NCI-H128 (cell line): ENCODE measurements around the gene HOXA9.
A peak's percentile ranks its signal among the peaks of the same experiment; 100 is the strongest.

Experiments used
- DNase-seq: peaks from one replicate; lab custom pipeline; 2025; ENCODE audit not compliant: unreplicated experiment; lab: John Stamatoyannopoulos, UW

Gene HOXA9

GRCh38 chr7:27166531-27167505, 1.5 kb upstream of the HOXA9 start:
- no peak for DNase-seq

DNA sequence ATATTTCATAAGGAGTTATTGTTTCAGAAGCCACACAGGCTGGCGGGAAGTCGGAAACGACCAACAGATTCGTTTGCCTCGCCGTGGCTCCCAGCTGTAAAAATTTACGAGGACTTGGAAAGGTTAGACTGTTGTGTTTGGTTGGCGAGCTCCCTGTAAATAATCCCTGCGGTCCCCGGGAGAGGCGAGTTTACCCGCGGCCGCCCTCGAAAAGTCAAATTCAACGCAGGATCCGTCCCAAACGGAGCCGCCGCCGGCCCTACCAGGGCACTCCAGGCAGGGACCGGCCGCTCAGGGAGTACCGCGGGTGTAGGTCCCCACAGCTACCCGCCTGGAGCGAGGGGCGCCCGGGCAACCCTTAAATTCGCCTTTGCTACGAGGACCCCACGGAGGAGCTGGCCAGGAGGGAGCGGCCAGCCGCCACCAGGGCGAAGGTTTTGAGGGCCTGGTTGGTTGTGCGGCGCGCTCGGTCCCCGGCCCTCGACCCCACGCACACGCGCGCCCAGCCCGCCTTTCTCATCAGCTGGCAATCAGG, 726 bp upstream of the HOXA9 start:
- DNase-seq: no peak

GRCh38 chr7:27164367-27165088, 809 bp downstream of the HOXA9 start:
- no peak for DNase-seq

GRCh38 chr7:27164045-27164366, 1.3 kb downstream of the HOXA9 start:
- DNase-seq: no peak

GRCh38 chr7:27163288-27164044, 1.9 kb downstream of the HOXA9 start:
- DNase-seq: no peak

DNA sequence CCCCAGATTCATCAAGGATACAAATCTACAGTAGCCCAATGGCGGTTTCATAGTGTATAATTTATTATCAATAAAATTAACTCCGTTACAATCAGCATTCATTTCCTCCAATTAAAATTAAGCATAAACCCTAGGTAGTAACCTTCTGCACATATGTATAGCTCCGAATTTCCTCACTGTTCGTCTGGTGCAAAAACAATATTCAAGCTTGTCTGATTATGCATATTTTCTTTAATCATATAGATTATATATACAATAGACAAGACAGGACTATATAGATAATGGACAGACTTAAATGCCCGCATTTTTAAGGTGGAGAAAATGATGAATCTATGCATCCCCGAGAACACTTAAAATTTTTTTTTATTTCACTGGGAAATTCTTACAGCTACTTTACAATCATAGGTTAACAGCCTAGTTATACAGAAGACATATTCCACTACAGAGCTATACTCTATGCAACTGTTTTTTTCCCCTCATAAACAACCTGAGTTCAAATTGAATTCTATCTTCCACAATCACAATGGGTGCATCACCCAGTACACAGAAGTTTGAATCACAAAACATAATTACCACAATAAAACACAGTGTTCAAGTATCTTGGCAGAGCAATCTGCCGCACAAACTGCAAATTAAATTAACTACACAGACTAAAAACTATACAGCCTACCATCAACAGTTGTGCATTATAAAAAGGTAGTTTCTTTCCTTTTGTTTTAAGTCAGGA, 2.6 kb downstream of the HOXA9 start:
- DNase-seq: no peak

DNA sequence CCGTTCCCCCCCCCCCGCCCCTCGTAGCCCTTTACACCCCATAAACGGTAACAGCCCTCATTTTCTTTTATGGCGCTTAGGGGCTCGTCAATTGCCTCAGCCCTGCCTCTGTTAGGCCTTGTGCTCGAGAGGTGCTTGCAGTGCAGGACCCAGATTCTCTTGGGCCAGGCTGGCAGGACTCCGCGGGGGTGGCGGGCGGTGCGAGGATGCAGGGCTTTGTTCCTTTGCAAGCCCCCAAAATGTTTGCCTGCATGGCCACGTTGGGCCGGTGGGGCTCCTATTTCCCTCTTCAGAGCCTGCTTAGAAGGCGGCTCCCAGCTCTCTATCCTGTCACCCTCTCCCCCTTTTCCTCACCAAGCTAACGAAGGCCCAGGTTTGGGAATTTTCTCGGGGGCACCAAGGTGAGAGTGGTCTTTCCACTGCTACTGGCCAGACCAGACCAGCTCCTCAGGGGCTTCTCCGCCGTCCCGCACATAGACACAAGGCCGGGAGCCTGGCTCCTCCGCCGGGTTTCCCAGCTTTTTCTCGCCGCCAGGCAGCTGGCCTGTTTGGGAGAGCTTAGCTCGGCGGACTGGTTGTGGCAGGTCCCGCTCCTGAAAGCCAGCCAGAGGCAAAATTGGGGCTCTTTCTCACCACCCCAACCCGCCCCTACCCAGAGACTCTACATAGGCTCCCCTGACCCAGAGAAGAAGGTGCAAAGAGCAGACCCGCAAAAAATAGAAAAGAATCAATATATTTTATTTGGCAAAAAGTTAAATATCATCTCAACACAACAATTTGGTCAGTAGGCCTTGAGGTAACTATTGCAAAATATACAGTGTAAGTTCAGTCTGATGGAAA, 3.4 kb downstream of the HOXA9 start:
- no peak for DNase-seq

DNA sequence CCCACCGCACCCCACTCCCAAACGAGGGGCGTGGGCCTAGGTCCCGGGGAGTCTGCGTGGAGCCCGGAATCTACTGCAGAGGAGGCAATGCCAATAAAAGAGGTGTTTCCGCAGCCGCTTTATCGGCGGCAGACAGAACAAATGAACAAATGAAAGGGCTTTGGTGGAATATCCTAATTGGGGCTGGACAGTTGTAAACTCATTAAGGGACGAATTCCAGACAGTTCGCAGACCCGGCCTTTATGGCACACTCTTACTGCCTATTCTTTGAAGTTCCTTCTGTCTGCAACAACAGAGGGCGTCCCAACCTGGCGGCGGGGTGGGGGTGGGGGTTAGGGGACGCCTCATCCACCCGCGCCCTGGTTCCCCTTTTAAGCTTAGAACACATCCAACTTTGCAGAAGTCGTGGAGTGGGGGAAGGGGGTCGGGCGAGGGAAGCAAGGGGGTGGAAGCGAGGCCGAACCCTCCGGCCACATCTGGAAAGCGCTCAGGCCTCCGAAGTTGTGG, 4.1 kb downstream of the HOXA9 start:
- no peak for DNase-seq

DNA sequence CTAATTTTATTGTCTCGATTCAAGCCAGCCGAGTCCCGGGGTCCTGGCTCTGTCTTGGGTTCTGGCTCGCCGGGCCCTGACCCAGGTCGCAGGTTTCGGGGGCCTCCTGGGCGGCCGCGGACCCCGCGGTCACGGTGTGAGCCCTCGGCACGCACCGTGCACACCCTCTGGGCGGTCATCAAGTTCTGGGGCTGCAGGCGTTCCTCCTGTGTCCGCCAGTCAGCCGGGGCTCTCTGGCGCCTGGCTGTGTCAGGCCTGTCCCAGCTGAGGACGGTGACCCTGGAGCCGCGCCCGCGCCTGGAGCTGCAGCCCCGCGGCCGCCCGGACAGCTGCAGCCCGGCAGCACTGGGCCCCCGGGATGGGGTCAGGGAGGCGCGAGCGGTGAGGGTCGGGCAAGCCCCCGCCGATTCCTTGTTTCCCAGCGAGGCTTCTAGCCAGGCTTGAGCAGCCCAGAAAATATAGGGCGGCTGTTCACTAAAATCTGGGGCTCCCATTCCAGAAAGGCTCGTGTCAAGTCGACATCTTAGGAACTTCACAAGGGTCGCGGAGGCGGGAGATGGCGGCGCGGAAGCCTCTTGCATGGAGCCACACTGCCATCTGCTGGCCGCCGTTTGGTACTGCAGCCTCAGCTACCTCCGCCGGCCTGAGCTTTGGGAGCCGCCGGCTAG, 4.7 kb downstream of the HOXA9 start:
- peak; percentile 83 for DNase-seq

DNA sequence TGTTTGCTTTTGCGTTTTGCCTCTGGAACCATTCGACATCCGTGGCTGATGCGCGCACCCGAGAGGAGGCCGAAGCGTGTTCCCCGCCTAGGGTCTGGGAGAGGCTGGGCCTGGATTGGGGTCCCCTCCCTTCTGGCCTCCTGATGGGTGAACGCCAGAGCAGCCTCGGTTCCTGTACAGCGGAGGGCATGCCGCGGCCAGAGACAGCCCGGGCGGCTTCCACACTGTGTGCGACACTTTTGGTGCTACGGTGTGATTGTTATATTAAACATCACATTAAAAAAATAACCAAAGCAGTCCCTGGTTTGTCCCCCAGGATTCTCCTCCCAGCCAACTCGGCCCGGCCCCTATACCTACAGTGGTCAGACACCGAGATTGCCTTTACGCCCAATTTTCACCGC, 5.2 kb downstream of the HOXA9 start:
- DNase-seq: no peak

DNA sequence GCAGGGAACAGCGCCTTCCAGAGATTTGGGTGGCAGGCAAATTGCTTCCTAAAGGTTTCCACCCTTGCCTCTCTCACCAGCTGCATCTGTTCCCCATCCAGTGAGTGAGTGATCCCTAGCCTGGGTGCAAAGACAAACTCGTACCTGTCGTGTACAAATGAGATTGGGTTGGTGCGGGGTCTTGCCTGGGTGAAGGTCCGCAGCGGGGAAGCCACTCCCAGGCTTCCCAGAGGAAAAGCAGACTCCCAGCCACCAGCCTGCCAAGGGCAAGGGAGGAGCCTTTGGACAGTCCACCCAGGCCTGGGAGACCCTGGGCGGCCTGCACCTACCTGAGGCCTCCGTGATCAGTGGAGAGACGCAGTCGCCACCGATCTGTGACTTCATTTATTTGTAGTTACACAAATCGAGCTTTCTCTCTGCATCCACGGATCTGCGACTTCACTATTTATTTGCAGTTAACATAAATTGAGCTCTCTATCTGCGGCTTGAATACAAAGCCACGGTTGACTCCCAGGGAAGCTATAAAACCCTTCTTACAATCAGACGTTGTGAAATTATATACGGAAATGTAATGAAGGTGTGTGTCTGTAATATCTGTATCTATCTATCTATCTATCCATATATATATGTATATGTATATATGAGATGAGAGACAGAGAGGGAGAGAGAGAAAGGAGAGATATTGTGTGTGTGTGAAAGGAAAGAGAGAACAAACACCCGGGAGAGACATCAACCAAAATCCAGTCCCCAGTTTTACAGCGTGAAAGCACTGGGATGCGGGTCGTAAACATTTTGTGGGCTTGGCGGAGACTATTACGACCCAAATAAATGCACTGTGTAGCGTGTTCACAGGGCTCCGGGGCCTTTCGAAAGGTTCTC, 5.8 kb downstream of the HOXA9 start:
- no peak for DNase-seq

- DNase-seq: no peak
Observed at GRCh38 chr7:27158436-27159265, 6.7 kb downstream of the HOXA9 start.

DNA sequence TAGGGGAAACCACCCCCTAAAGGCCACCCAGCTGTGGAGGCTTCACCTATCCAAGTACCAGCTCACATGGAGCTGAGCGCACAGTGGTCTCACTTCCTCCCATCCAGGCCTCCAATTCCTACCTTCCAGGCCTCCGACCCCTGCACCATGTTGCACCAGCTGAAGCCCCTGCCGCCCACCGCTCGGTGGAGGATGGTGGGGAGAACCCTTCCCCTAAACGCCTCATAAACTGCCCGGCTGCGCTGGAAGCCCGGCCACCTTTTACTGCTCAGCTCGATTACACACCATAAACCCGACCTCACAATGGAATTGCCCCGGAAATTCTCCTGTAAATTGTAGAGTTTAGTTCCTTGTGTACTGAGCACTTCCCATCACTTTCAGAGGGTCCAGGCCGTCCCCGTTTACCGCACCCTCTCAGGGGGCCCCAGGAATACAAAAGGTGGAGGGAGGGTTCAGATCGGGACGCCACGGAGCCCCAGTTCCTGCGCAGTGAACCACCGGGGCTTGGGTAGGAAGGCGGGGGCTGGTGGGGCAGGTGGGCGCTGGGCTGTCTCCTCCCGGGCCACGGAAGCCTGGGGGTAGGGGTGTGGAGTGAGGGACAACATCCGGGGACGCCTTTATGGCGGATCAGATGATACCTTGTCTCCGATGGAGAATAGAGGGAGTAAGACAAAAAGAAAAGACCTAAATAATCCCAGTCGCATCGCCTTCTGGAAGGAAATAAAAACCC, 7.5 kb downstream of the HOXA9 start:
- DNase-seq: no peak

DNA sequence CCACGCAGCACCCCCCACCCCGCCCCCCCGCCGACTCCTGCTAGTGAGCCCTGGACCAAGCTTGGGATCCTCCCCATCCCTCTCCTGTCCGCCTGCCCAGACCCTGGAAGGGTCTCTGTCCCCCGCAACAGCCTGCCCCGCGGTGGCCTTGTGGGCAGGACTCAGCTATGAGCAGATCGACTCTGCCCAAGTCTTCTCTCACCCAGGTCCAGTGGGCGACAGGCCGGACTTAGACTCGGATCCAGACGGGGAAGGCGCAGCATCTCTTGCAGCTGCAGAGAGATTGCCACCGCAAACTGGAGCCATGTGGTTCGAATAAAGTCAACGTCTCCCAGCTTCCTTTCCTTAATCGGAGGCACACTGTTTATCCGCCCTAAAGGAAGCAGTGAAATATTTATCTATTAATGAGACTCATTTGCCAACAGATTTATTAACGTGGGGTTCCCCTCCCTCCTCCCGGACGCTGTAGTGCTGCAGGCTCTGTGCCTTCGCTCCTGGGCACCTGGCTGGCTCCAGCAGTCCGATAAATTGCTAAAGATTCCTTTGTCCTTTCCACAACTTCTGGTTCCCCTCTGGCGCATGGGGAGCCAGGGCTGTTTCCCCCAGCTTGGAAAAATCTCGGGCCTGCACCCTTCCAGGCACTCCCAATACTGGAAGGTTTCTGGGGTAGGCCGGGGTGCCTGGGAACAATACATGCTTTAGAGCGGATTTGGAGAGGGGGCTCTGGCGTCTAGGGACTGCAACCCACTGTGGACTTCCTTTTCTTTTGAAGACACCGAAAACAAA, 8.2 kb downstream of the HOXA9 start:
- no peak for DNase-seq

- no peak for DNase-seq
Observed at GRCh38 chr7:27156508-27156898, 8.8 kb downstream of the HOXA9 start, which contains the start of gene HOXA7. HOXA7 (minus strand) TSS chr7:27156675; CDS start chr7:27156545, 130 bp downstream.
